CD14-positive monocyte (primary cell): ENCODE data around the gene PCED1B. TPM values are rescaled to one million over a fixed set of nuclear protein-coding genes. Genes with fewer than 3 reads are reported as not detected.

Experiments
- DNase-seq, 3 donors: peaks; one replicate each; pipeline ENCODE4 v3.0.0-alpha.2; 2011 to 2022
- H2AFZ ChIP-seq: 2 replicates; pipeline ENCODE4 v1.6.0; 2012; ENCODE audit warnings: mild to moderate bottlenecking, low read depth, low read length, inconsistent platforms; ENCODE audit not compliant: insufficient read depth, poor library complexity, severe bottlenecking
- H3K27ac ChIP-seq, 2 donors: 1 replicate in 1 of 2; 2 replicates in 1 of 2; pipeline ENCODE4 v1.5.1; 2012 to 2013; ENCODE audit warnings: low read length in 2 of 2, control low read depth in 1 of 2, inconsistent platforms in 1 of 2, low read depth in 1 of 2, mild to moderate bottlenecking in 1 of 2
- H3K27me3 ChIP-seq, 2 donors: one replicate each; pipeline versions ENCODE4 v1.6.0 to v1.6.1; 2011 to 2013; ENCODE audit warnings: low read length in 2 of 2; ENCODE audit not compliant: control insufficient read depth in 2 of 2, insufficient read depth in 2 of 2
- H3K36me3 ChIP-seq, 2 donors: replicated peaks in 1 of 2; 1 replicate in 1 of 2; 2 replicates in 1 of 2; pipeline versions ENCODE4 v1.5.1 to v1.6.1; 2012 to 2013; ENCODE audit warnings: low read length in 2 of 2, control low read depth in 1 of 2, inconsistent platforms in 1 of 2, mild to moderate bottlenecking in 1 of 2; ENCODE audit not compliant: insufficient read depth in 2 of 2, control insufficient read depth in 1 of 2
- H3K4me1 ChIP-seq, 2 donors: 1 replicate in 1 of 2; 2 replicates in 1 of 2; pipeline versions ENCODE4 v1.5.1 to v1.6.1; 2012 to 2013; ENCODE audit warnings: low read length in 2 of 2, control low read depth in 1 of 2, inconsistent platforms in 1 of 2, mild to moderate bottlenecking in 1 of 2, moderate library complexity in 1 of 2; ENCODE audit not compliant: insufficient read depth in 2 of 2, control insufficient read depth in 1 of 2
- H3K4me2 ChIP-seq: replicated peaks from 2 replicates; pipeline ENCODE3; 2012; ENCODE audit warnings: low read length, moderate library complexity, mild to moderate bottlenecking; ENCODE audit not compliant: poor library complexity, severe bottlenecking; ENCODE audit errors: extremely low read depth
- H3K4me3 ChIP-seq, 3 experiments: fragments of 200-600 bp in 1 of 3; sonication (generic) in 1 of 3; replicated peaks in 1 of 3; 1 replicate in 2 of 3; 2 replicates in 1 of 3; pipeline ENCODE4 v1.5.1; 2011 to 2013; ENCODE audit warnings: low read length in 3 of 3, mild to moderate bottlenecking in 3 of 3, control low read depth in 2 of 3, low read depth in 2 of 3, inconsistent platforms in 1 of 3, moderate library complexity in 1 of 3
- H3K79me2 ChIP-seq: 2 replicates; pipeline ENCODE4 v1.6.0; 2012; ENCODE audit warnings: mild to moderate bottlenecking, control low read depth, inconsistent platforms, low read length, moderate library complexity; ENCODE audit not compliant: insufficient read depth
- H3K9ac ChIP-seq: 2 replicates; pipeline ENCODE4 v1.6.0; 2017; ENCODE audit warnings: low read length, mild to moderate bottlenecking; ENCODE audit not compliant: insufficient read depth, poor library complexity, severe bottlenecking
- H3K9me3 ChIP-seq, 2 donors: replicated peaks in 1 of 2; 1 replicate in 1 of 2; 2 replicates in 1 of 2; pipeline versions ENCODE4 v1.5.1 to v1.6.1; 2012 to 2013; ENCODE audit warnings: low read length in 2 of 2, control low read depth in 1 of 2; ENCODE audit not compliant: control insufficient read depth in 1 of 2, insufficient read depth in 1 of 2
- H4K20me1 ChIP-seq: 2 replicates; pipeline ENCODE4 v1.6.0; 2012; ENCODE audit warnings: mild to moderate bottlenecking, low read length, control low read depth, moderate library complexity; ENCODE audit not compliant: insufficient read depth
- H3K27ac Mint-ChIP-seq, 7 donors: one replicate each; pipeline ENCODE4 v1.8.0; 2020; ENCODE audit warnings: mild to moderate bottlenecking in 7 of 7, mixed read lengths in 7 of 7, moderate library complexity in 6 of 7, inconsistent platforms in 2 of 7
- H3K27me3 Mint-ChIP-seq, 3 donors: one replicate each; pipeline ENCODE4 v1.8.0; 2021 to 2022; ENCODE audit warnings: low read depth in 3 of 3, mild to moderate bottlenecking in 3 of 3, mixed read lengths in 3 of 3, moderate library complexity in 3 of 3, inconsistent platforms in 1 of 3
- H3K36me3 Mint-ChIP-seq, 2 donors: one replicate each; pipeline ENCODE4 v1.8.0; 2020; ENCODE audit warnings: mixed read lengths in 2 of 2, inconsistent platforms in 1 of 2, mild to moderate bottlenecking in 1 of 2
- H3K4me1 Mint-ChIP-seq: one replicate; pipeline ENCODE4 v1.8.0; 2020; ENCODE audit warnings: mild to moderate bottlenecking, mixed read lengths
- H3K4me3 Mint-ChIP-seq, 2 donors: one replicate each; pipeline ENCODE4 v1.8.0; 2020; ENCODE audit warnings: mild to moderate bottlenecking in 2 of 2, mixed read lengths in 2 of 2, moderate library complexity in 1 of 2
- H3K9me3 Mint-ChIP-seq, 7 donors: one replicate each; pipeline ENCODE4 v1.8.0; 2020 to 2022; ENCODE audit warnings: mixed read lengths in 7 of 7, mild to moderate bottlenecking in 6 of 7, moderate library complexity in 6 of 7, inconsistent platforms in 2 of 7
- WGBS: methylation state at CpG from one replicate; pipeline ENCODE4 v1.1.5; 2013; ENCODE audit warnings: missing lambda C conversion rate; ENCODE audit not compliant: insufficient coverage; 5-methylcytosine and 5-hydroxymethylcytosine counted together
- intact Hi-C, 2 donors: fragments of 100-400 bp; cut with micrococcal nuclease; formaldehyde crosslinking; loops; one replicate each; pipeline versions ENCODE4 v1.15.0 to v1.15.1; 2023
- polyA plus RNA-seq, 3 donors: library from polyadenylated mRNA; depleted of rRNA in 1 of 3; unstranded in 2 of 3; stranded (reverse) in 1 of 3; fragments of 300-500 nt in 2 of 3; fragments of >200 nt in 1 of 3; fragmentation: Illumina TruSeq in 2 of 3; gene quantifications; 1 replicate in 2 of 3; 2 replicates in 1 of 3; pipeline ENCODE4 v1.2.3, GENCODE V29; 2012 to 2021
- TF ChIP-seq, protein P1 (sequence below): fragments of 200-600 bp; IDR thresholded peaks from one replicate; pipeline ENCODE4 v1.8.0; 2022; ENCODE audit warnings: antibody characterized with exemption, mild to moderate bottlenecking

The PCED1B gene
- polyA plus RNA-seq, 3 donors: 0.10 to 0.65 TPM; not detected in 1

DNA sequence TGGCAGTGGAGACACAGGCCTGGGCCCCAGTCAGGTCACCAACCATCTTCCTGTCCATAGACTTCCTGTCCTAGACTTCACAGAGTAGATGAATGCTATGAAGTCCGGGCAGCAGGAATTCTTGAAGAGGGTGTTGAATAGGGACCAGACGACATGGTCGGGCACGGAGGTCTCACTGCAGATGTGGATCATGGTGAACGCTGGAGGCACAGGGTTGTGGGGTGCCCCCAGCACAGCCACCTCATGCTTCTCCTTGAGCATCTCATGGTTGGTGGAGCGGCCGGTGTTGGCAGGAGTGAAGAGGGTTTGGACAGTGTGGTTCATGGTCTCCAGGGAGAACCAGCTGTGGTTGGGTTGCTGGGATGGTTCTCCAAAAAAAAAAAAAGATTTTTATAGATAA, 56.2 kb downstream of the PCED1B start:
- Histone ChIP-seq H3K9me3 (no peaks in the 10 kb centered on the region), H3K4me1 (peaks cover 26 to 27% of the 10 kb centered on the region in 2 donors), H3K9ac (no peak overlapping the region), H3K27me3 (no peaks in the 10 kb centered on the region), H2AFZ (no peak overlapping the region), H3K36me3 (no peaks in the 10 kb centered on the region), H3K79me2 (no peaks in the 10 kb centered on the region), H3K27ac (no peak overlapping the region), H4K20me1 (no peaks in the 10 kb centered on the region), H3K4me2 (no peak overlapping the region), H3K4me3 (no peak overlapping the region)
- DNase-seq: no peak
- no peaks in the 10 kb centered on the region for H3K36me3 Mint-ChIP-seq
- H3K9me3 Mint-ChIP-seq: peaks cover 0 to 1% (median 0%) of the 10 kb centered on the region in 7 donors
- intact Hi-C loops: no loop called here
- WGBS: 100% methylated on average over 5 of the region's 7 CpGs
- H3K4me3 Mint-ChIP-seq: no peak overlapping the region
- peak overlapping the region in 1 of 7 donors; percentile 27 for H3K27ac Mint-ChIP-seq
- no peaks in the 10 kb centered on the region for H3K27me3 Mint-ChIP-seq
- TF ChIP-seq, protein P1, sequence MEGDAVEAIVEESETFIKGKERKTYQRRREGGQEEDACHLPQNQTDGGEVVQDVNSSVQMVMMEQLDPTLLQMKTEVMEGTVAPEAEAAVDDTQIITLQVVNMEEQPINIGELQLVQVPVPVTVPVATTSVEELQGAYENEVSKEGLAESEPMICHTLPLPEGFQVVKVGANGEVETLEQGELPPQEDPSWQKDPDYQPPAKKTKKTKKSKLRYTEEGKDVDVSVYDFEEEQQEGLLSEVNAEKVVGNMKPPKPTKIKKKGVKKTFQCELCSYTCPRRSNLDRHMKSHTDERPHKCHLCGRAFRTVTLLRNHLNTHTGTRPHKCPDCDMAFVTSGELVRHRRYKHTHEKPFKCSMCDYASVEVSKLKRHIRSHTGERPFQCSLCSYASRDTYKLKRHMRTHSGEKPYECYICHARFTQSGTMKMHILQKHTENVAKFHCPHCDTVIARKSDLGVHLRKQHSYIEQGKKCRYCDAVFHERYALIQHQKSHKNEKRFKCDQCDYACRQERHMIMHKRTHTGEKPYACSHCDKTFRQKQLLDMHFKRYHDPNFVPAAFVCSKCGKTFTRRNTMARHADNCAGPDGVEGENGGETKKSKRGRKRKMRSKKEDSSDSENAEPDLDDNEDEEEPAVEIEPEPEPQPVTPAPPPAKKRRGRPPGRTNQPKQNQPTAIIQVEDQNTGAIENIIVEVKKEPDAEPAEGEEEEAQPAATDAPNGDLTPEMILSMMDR: no peak
- peaks cover 30% of the 10 kb centered on the region for H3K4me1 Mint-ChIP-seq

DNA sequence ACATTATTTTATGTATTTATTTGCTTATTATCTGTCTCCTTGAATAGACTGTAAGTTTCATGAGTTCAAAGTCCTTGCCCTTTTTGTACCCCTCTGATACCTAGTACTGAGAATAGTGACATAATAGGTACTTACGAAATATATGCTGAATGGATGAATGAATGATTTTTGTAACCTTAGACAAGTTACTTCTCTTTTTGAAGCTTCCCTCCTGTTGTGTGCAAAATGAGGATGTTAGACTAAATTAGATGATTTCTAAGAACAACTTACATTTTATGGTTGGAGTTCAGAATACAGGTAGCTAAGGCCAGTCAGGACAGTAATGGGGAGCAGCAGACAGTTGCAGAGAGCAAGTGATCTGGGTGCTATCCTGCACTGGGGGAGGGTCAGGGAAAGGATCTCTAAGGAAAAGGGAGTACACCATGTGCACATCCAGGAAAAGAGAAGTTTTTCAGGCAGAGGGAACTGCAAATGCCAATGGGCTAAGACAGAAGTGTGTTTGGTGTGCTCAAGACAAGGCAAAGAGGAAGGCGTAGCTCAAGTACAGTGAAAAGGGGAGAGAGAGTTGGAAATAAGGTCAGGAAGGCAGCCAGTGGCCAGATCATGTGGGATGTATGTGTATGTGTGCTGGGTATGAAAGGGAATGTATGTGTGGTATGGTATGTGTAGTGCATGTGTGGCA, 59.7 kb downstream of the PCED1B start:
- H3K79me2 ChIP-seq: no peaks in the 10 kb centered on the region
- Mint-ChIP-seq H3K4me3 (peak overlapping the region in 1 of 2 donors; percentile 36), H3K4me1 (peaks cover 19% of the 10 kb centered on the region), H3K9me3 (peaks cover 0 to 1% (median 0%) of the 10 kb centered on the region in 7 donors), H3K27me3 (no peaks in the 10 kb centered on the region), H3K36me3 (no peaks in the 10 kb centered on the region), H3K27ac (peak overlapping the region; percentile 69 to 92 (median 83))
- peak overlapping the region in 1 of 2 donors; percentile 57 for H3K27ac ChIP-seq
- H3K9me3 ChIP-seq: no peaks in the 10 kb centered on the region
- no peaks in the 10 kb centered on the region for H3K27me3 ChIP-seq
- H3K36me3 ChIP-seq: no peaks in the 10 kb centered on the region
- peak; percentile 42 to 61 (median 53) for DNase-seq
- intact Hi-C loops: no loop called here
- no peak overlapping the region for H2AFZ ChIP-seq
- no peak overlapping the region for H3K4me3 ChIP-seq
- H3K4me1 ChIP-seq: peaks cover 16 to 20% of the 10 kb centered on the region in 2 donors
- H4K20me1 ChIP-seq: no peaks in the 10 kb centered on the region
- no peak overlapping the region for H3K9ac ChIP-seq
- peak overlapping the region; percentile 17 for H3K4me2 ChIP-seq
- WGBS: 6% methylated on average over 1 of the region's 2 CpGs
- TF ChIP-seq, protein P1: no peak
